Neuron (in vitro differentiated cells): ENCODE data around the gene NPAS3.

Experiments used
- H2AFZ ChIP-seq: one replicate; pipeline ENCODE4 v1.6.1; 2013; ENCODE audit warnings: low read depth, mild to moderate bottlenecking, inconsistent platforms, low read length, moderate library complexity
- H3K27me3 ChIP-seq: one replicate; pipeline ENCODE4 v1.6.1; 2013; ENCODE audit warnings: low read length; ENCODE audit not compliant: insufficient read depth
- H3K36me3 ChIP-seq: one replicate; pipeline ENCODE4 v1.6.1; 2013; ENCODE audit warnings: low read length; ENCODE audit not compliant: insufficient read depth
- H3K4me1 ChIP-seq: one replicate; pipeline ENCODE4 v1.6.1; 2013; ENCODE audit warnings: low read length; ENCODE audit not compliant: insufficient read depth
- H3K4me3 ChIP-seq: 2 replicates; pipeline ENCODE4 v1.5.1; 2013; ENCODE audit warnings: mild to moderate bottlenecking, low read length, moderate library complexity
- H3K9me3 ChIP-seq: one replicate; pipeline ENCODE4 v1.6.1; 2013; ENCODE audit warnings: low read length

Gene NPAS3

GRCh38 chr14:33758547-33758946, 819.9 kb downstream of the NPAS3 start:
- H2AFZ ChIP-seq: no peak overlapping the region

GRCh38 chr14:33762161-33762851, 823.6 kb downstream of the NPAS3 start:
- peaks cover 42% of the 10 kb centered on the region for H3K4me1 ChIP-seq
- H3K4me3 ChIP-seq: no peak overlapping the region
- H3K27me3 ChIP-seq: no peaks in the 10 kb centered on the region
- no peaks in the 10 kb centered on the region for H3K9me3 ChIP-seq
- H2AFZ ChIP-seq: no peak overlapping the region
- peaks cover 7% of the 10 kb centered on the region for H3K36me3 ChIP-seq

More at GRCh38 chr14:33758547-33758946, 819.9 kb downstream of the NPAS3 start:
- Histone ChIP-seq H3K4me1 (peaks cover 19% of the 10 kb centered on the region), H3K36me3 (peaks cover 12% of the 10 kb centered on the region), H3K4me3 (no peak overlapping the region), H3K9me3 (peaks cover 2% of the 10 kb centered on the region), H3K27me3 (no peaks in the 10 kb centered on the region)

DNA sequence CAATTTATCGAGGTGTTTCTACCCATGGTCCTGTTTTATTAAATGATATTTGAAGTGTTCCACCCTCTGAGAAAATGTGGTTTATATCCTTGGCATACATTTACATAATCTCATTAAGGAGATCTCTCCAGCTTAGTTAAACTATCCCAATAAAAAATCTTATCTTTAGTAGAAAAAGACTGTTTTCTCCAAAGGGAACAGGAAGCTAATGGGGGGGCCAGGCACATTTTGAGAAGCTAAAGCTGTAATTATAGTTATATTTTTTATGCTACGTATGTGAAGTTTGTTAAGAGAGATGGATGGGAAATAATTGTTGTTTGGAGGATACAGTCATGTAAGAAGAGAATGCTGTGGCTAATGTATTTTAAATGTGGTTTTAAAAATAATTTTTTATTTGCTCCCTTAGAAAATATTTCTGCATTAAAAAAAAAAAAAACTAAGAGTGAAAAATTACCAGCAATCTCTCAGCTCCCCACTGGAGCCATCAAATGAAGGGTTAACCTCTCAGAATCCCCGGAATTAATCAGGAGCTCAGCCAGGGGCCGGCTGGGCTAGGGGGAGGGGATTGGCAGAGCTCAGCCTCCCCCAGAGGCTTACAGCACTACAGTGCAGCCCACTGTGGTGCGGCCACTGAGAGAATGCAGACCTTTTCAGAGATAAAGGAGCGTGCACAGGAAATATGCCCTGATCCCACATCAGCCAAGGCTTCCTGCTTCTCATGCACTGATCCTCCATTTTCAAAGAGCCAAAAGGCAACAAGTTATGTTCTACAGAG, 826.4 kb downstream of the NPAS3 start:
- Histone ChIP-seq H3K27me3 (no peaks in the 10 kb centered on the region), H3K36me3 (peaks cover 13% of the 10 kb centered on the region), H2AFZ (no peak overlapping the region), H3K9me3 (no peaks in the 10 kb centered on the region), H3K4me1 (peaks cover 42% of the 10 kb centered on the region), H3K4me3 (no peak overlapping the region)

GRCh38 chr14:33767586-33768457, 829.1 kb downstream of the NPAS3 start:
- H3K36me3 ChIP-seq: peaks cover 17% of the 10 kb centered on the region
- no peaks in the 10 kb centered on the region for H3K9me3 ChIP-seq
- H3K27me3 ChIP-seq: no peaks in the 10 kb centered on the region
- H3K4me1 ChIP-seq: peaks cover 33% of the 10 kb centered on the region
- no peak overlapping the region for H3K4me3 ChIP-seq
- H2AFZ ChIP-seq: no peak overlapping the region

DNA sequence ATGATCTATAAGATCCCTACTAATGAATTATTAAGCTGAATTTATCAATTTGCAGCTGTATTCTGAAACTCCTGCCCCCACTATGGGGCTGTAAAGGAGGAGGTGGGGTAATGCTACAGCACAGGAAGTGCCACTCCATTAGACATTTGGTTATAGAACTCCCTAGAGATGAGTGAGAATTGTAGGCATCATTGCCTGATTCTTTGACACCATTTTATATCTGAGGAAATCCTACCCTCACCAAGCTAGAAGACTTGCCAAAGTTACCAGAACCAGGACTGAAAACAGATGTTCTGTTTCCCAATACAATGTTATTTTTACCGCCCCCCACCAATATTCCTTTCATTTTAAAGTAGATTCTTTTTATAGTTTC, 829.8 kb downstream of the NPAS3 start:
- H3K9me3 ChIP-seq: no peaks in the 10 kb centered on the region
- H3K4me3 ChIP-seq: no peak overlapping the region
- H2AFZ ChIP-seq: no peak overlapping the region
- H3K27me3 ChIP-seq: no peaks in the 10 kb centered on the region
- peaks cover 18% of the 10 kb centered on the region for H3K36me3 ChIP-seq
- peaks cover 28% of the 10 kb centered on the region for H3K4me1 ChIP-seq

DNA sequence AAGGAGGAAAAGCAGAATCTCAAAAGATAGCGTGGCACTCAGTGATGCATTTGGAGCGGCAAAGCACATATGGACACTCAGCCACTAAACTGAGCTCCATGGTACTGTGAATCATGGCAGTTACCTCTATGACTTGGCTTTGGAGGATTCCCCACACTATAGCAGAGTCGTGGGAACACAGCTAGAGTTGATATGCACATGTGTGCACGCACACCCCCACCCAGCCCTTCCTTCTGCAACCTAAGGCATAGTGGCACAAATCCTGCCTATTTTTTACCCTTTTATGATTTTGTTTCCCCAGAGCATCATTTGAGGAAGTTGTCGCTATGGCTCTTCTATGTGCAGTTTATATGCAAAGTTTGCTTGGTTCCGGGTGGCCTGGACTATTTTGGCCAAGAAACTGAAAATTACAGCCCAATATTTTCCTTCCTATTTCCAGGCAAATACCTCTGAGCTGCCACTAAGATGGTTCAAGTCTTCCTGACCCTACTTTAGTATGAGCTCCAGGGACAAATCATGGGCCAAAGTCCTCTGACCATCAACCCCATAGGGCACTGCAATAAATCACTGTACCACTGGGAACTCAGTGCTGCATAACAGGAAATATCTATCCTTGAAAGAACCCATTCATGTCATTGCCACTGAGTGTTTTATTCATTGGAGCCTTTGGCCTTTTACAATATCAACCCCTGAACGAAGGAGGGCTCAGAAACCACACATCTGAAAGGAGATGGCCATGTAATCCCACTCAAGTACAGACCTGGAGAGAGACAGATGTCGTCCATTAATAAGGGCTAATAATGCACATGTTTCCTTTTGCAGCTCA, 834.7 kb downstream of the NPAS3 start:
- H3K36me3 ChIP-seq: peaks cover 48% of the 10 kb centered on the region
- H3K4me3 ChIP-seq: no peak overlapping the region
- no peaks in the 10 kb centered on the region for H3K27me3 ChIP-seq
- H3K4me1 ChIP-seq: no peaks in the 10 kb centered on the region
- H3K9me3 ChIP-seq: no peaks in the 10 kb centered on the region
- H2AFZ ChIP-seq: no peak overlapping the region

- Histone ChIP-seq H2AFZ (no peak overlapping the region), H3K9me3 (no peaks in the 10 kb centered on the region), H3K36me3 (peaks cover 56% of the 10 kb centered on the region), H3K27me3 (no peaks in the 10 kb centered on the region), H3K4me1 (no peaks in the 10 kb centered on the region), H3K4me3 (no peak overlapping the region)
These were observed 835.5 kb downstream of the NPAS3 start for GRCh38 chr14:33774161-33774560.

DNA sequence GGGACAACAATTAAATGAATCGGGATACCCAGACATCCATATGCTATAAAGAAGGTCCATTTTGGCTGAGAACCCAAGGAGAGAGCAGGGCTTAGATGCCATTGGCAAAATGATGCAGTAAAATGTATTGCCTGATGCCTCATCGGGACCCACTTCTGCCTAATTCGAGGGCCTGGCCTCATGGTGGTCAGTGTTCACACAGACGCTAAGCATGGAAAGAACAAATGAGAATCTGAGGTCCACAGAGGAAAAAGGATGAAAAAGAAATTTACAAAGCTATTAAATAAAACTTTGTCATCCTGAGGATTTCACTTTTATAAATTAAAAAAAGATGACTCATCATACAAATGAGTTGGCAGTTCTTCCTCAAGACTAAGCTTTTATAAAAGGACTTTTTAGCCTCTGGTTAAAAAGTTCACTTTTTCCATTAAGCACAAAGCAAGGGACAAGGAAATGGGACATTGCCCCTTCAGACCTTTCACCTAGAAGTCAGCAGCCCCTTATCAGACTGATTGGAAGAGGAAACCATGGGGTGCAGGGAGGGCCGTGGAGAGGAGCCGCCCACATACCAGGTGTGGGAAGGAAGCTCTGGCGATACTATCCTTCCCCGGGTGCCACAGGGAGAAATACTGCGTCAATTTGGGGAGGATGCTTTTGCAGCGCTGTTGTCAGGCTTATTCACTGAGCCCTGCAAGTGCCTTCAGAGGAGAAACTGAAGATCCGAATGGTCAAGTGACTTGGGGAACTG, 836.2 kb downstream of the NPAS3 start:
- H3K9me3 ChIP-seq: no peaks in the 10 kb centered on the region
- peaks cover 62% of the 10 kb centered on the region for H3K36me3 ChIP-seq
- no peak overlapping the region for H3K4me3 ChIP-seq
- H3K27me3 ChIP-seq: no peaks in the 10 kb centered on the region
- H2AFZ ChIP-seq: no peak overlapping the region
- H3K4me1 ChIP-seq: no peaks in the 10 kb centered on the region

- Histone ChIP-seq H3K9me3 (no peaks in the 10 kb centered on the region), H3K36me3 (peaks cover 72% of the 10 kb centered on the region), H3K4me1 (no peaks in the 10 kb centered on the region), H2AFZ (no peak overlapping the region), H3K4me3 (no peak overlapping the region), H3K27me3 (no peaks in the 10 kb centered on the region)
These were observed 838.2 kb downstream of the NPAS3 start for GRCh38 chr14:33776871-33777270.

- Histone ChIP-seq H2AFZ (no peak overlapping the region), H3K9me3 (no peaks in the 10 kb centered on the region), H3K4me1 (peaks cover 7% of the 10 kb centered on the region), H3K4me3 (no peak overlapping the region), H3K36me3 (peaks cover 71% of the 10 kb centered on the region), H3K27me3 (no peaks in the 10 kb centered on the region)
These were observed 839.0 kb downstream of the NPAS3 start for GRCh38 chr14:33777681-33778080.

DNA sequence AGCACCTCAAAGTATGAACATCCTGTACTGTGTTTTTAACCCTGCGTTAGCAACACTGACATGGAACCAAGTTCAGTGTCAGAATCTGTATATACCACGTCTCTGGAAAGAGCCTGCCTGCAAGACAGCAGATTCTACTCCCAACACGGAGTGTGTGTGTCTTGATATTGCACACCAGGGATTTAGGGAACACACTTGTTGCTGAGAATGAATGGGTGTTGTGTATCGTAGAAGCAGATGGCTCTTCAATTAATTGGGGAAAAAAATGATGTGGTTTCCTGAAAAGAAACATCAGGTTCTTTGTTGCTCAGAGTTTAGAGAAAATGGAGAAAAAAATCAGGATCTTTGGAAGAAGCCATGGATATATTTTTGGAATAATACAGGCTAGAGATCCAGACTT, 841.4 kb downstream of the NPAS3 start:
- Histone ChIP-seq H2AFZ (no peak overlapping the region), H3K27me3 (no peaks in the 10 kb centered on the region), H3K4me3 (no peak overlapping the region), H3K36me3 (peaks cover 52% of the 10 kb centered on the region), H3K4me1 (peaks cover 21% of the 10 kb centered on the region), H3K9me3 (no peaks in the 10 kb centered on the region)

DNA sequence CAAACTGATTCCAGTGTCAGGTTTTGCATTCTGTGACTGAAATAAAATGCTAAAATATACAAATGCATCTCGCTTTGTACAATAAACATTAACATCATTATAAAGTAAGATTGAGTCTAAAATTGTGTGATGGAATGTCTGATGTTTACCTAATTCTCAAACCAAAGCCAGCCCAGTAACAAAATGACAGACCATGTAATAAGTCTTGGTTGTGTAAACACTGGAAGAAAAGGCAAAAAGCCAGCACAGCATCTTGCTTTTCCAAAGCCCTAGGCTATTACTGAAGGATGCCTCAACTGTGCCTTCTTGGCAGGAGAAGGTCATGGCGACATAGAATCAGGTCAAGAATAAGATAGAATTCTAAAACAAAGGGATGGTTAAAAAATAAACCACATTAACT, 842.6 kb downstream of the NPAS3 start:
- Histone ChIP-seq H3K9me3 (no peaks in the 10 kb centered on the region), H3K36me3 (peaks cover 46% of the 10 kb centered on the region), H3K4me1 (peaks cover 21% of the 10 kb centered on the region), H3K27me3 (no peaks in the 10 kb centered on the region), H2AFZ (no peak overlapping the region), H3K4me3 (no peak overlapping the region)
